IMR-90 (cell line): Measurements from ENCODE around the gene SAPCD1. TPM values are rescaled to one million over a fixed set of nuclear protein-coding genes. Genes with fewer than 3 reads are reported as not detected.

Experiments used
- ATAC-seq: fragments of 200-7000 bp; cut with Tn5 transposase; 2 replicates; pipeline ENCODE4 v1.9.1; 2020; ENCODE audit warnings: low read depth, mild to moderate bottlenecking, moderate library complexity
- BruUV-seq: library from RNA; stranded (reverse); fragments of 400-500 nt; replicated peaks from 2 replicates; lab custom pipeline; 2021; lab: Mats Ljungman, UMichigan
- CTCF ChIA-PET: fragments of 300-600 bp; formaldehyde crosslinking; extraction: SDS; loops from one replicate; lab custom pipeline; 2021; ENCODE audit warnings: antibody characterized with exemption; lab: Yijun Ruan, JAX
- POLR2A ChIA-PET: fragments of 300-600 bp; sonication (Branson Sonifier 250); formaldehyde crosslinking; loops from one replicate; lab custom pipeline; 2022; ENCODE audit warnings: antibody characterized with exemption; ENCODE audit not compliant: unreplicated experiment; lab: Charles Lee
- DNase-seq: peaks from one replicate; pipeline ENCODE4 v3.0.0; 2013
- H2AFZ ChIP-seq: replicated peaks from 2 replicates; pipeline ENCODE3; 2013; ENCODE audit warnings: low read length, mild to moderate bottlenecking; ENCODE audit not compliant: poor library complexity
- H2AK5ac ChIP-seq: 2 replicates; pipeline ENCODE4 v1.6.1; 2013; ENCODE audit warnings: low read depth, low read length, inconsistent platforms
- H2AK9ac ChIP-seq: replicated peaks from 2 replicates; pipeline ENCODE3; 2013; ENCODE audit warnings: mild to moderate bottlenecking, low read depth, low read length, moderate library complexity; ENCODE audit not compliant: poor library complexity
- H2BK120ac ChIP-seq: 2 replicates; pipeline ENCODE4 v1.6.1; 2013; ENCODE audit warnings: low read depth, low read length, inconsistent platforms
- H2BK15ac ChIP-seq: 3 replicates; pipeline ENCODE4 v1.6.1; 2013; ENCODE audit warnings: low read depth, low read length, inconsistent platforms
- H2BK20ac ChIP-seq: 2 replicates; pipeline ENCODE4 v1.6.1; 2013; ENCODE audit warnings: low read depth, mild to moderate bottlenecking, inconsistent platforms, low read length, moderate library complexity
- H2BK5ac ChIP-seq: 2 replicates; pipeline ENCODE4 v1.6.1; 2013; ENCODE audit warnings: mild to moderate bottlenecking, low read depth, low read length, inconsistent platforms; ENCODE audit not compliant: poor library complexity, severe bottlenecking
- H3K14ac ChIP-seq: replicated peaks from 2 replicates; pipeline ENCODE4 v1.6.1; 2013; ENCODE audit warnings: low read depth, low read length, inconsistent platforms
- H3K18ac ChIP-seq: 2 replicates; pipeline ENCODE4 v1.6.1; 2013; ENCODE audit warnings: low read depth, low read length, control low read depth
- H3K23ac ChIP-seq: 2 replicates; pipeline ENCODE4 v1.6.1; 2013; ENCODE audit warnings: low read depth, low read length, inconsistent platforms
- H3K27ac ChIP-seq: 2 replicates; pipeline ENCODE4 v1.5.1; 2013; ENCODE audit warnings: mild to moderate bottlenecking, control low read depth, low read length; ENCODE audit not compliant: insufficient read depth
- H3K27me3 ChIP-seq: 2 replicates; pipeline ENCODE4 v1.6.1; 2013; ENCODE audit warnings: low read length; ENCODE audit not compliant: control insufficient read depth, insufficient read depth
- H3K36me3 ChIP-seq: 2 replicates; pipeline ENCODE4 v1.6.1; 2013; ENCODE audit warnings: low read length, mixed read lengths; ENCODE audit not compliant: control insufficient read depth, insufficient read depth
- H3K4ac ChIP-seq: 2 replicates; pipeline ENCODE4 v1.6.1; 2013; ENCODE audit warnings: low read depth, low read length, inconsistent platforms
- H3K4me1 ChIP-seq: 2 replicates; pipeline ENCODE4 v1.6.1; 2013; ENCODE audit warnings: low read length, mixed read lengths; ENCODE audit not compliant: control insufficient read depth, insufficient read depth
- H3K4me2 ChIP-seq: 2 replicates; pipeline ENCODE4 v1.6.1; 2013; ENCODE audit warnings: low read depth, mild to moderate bottlenecking, control low read depth, low read length, moderate library complexity
- H3K4me3 ChIP-seq: 2 replicates; pipeline ENCODE4 v1.5.1; 2013; ENCODE audit warnings: low read depth, mild to moderate bottlenecking, control low read depth, low read length, moderate library complexity; ENCODE audit not compliant: insufficient read depth
- H3K56ac ChIP-seq: 2 replicates; pipeline ENCODE4 v1.6.1; 2013; ENCODE audit warnings: low read length, inconsistent platforms; ENCODE audit not compliant: insufficient read depth; ENCODE audit errors: extremely low read depth
- H3K79me1 ChIP-seq, 2 experiments: 2 replicates each; pipeline ENCODE4 v1.6.1; 2013; ENCODE audit warnings: low read length in 2 of 2, inconsistent platforms in 1 of 2, low read depth in 1 of 2
- H3K9ac ChIP-seq: 2 replicates; pipeline ENCODE4 v1.6.1; 2013; ENCODE audit warnings: low read depth, low read length, control low read depth
- H3K9me1 ChIP-seq: 2 replicates; pipeline ENCODE4 v1.6.1; 2013; ENCODE audit warnings: low read length, inconsistent platforms; ENCODE audit not compliant: insufficient read depth
- H3K9me3 ChIP-seq: 2 replicates; pipeline ENCODE4 v1.6.1; 2013; ENCODE audit warnings: low read length; ENCODE audit not compliant: control insufficient read depth, insufficient read depth
- H4K20me1 ChIP-seq: 2 replicates; pipeline ENCODE4 v1.6.1; 2013; ENCODE audit warnings: low read length, inconsistent platforms; ENCODE audit not compliant: insufficient read depth
- H4K5ac ChIP-seq: 2 replicates; pipeline ENCODE4 v1.6.1; 2013; ENCODE audit warnings: mild to moderate bottlenecking, low read depth, low read length, control low read depth
- H4K8ac ChIP-seq, 2 experiments: 2 replicates each; pipeline ENCODE4 v1.6.1; 2013; ENCODE audit warnings: low read depth in 2 of 2, low read length in 2 of 2, control low read depth in 1 of 2, inconsistent platforms in 1 of 2
- H4K91ac ChIP-seq: 2 replicates; pipeline ENCODE4 v1.6.1; 2013; ENCODE audit warnings: low read depth, low read length, inconsistent platforms; ENCODE audit not compliant: insufficient read depth
- CEBPB ChIP-seq: IDR thresholded peaks from 2 replicates; pipeline ENCODE4 v1.6.1; 2012; ENCODE audit warnings: low read depth, low read length, improper control_type of control experiment
- ELK1 ChIP-seq: fragments of 150-350 bp; IDR thresholded peaks from 2 replicates; pipeline ENCODE4 v1.6.1; 2016; ENCODE audit warnings: low read depth, mild to moderate bottlenecking, low read length, moderate library complexity, borderline replicate concordance
- NFE2L2 ChIP-seq: fragments of 150-350 bp; IDR thresholded peaks from 2 replicates; pipeline ENCODE4 v1.6.1; 2016; ENCODE audit warnings: low read depth, mild to moderate bottlenecking, low read length
- POLR2A ChIP-seq: IDR thresholded peaks from 2 replicates; pipeline ENCODE4 v1.6.1; 2012; ENCODE audit warnings: mild to moderate bottlenecking, low read depth, low read length
- USF2 ChIP-seq: fragments of 150-350 bp; IDR thresholded peaks from 2 replicates; pipeline ENCODE4 v1.6.1; 2017; ENCODE audit warnings: mild to moderate bottlenecking, antibody characterized with exemption, low read length, low read depth
- WGBS, 2 experiments: methylation state at CpG; one replicate each; pipeline versions ENCODE4 v1.1.5 to v1.1.7; 2013; ENCODE audit warnings: missing lambda C conversion rate in 2 of 2; ENCODE audit not compliant: insufficient read length in 1 of 2; ENCODE audit errors: extremely low coverage in 2 of 2; 5-methylcytosine and 5-hydroxymethylcytosine counted together
- dilution Hi-C: fragments of 300-500 bp; cut with HindIII; formaldehyde crosslinking; loops from one replicate; pipeline ENCODE4 v1.14.3; 2018; ENCODE audit warnings: low sequenced_read_pairs; ENCODE audit not compliant: unreplicated experiment
- in situ Hi-C: fragments of 300-500 bp; cut with MboI; formaldehyde crosslinking; loops from 3 replicates; pipeline ENCODE4 v1.14.3; 2019; ENCODE audit warnings: low sequenced_read_pairs, inconsistent platforms, mixed read lengths
- intact Hi-C: fragments of 100-400 bp; cut with micrococcal nuclease; formaldehyde crosslinking; loops from 2 replicates; pipeline ENCODE4 v1.10.0; 2022
- polyA plus RNA-seq, 3 experiments: library from polyadenylated mRNA; depleted of rRNA; stranded (reverse); fragments of >200 nt; gene quantifications; 2 replicates each; pipeline ENCODE4 v1.2.3, GENCODE V29; 2012; ENCODE audit warnings: low replicate concordance in 1 of 3
- total RNA-seq: library from RNA; depleted of rRNA; stranded (reverse); fragments of >200 nt; gene quantifications from 2 replicates; pipeline ENCODE4 v1.2.3, GENCODE V29; 2012

The SAPCD1 gene
- total and polyA plus RNA-seq, 2 of the 4 experiments (the other 2 are of a cell fraction) = 2.3 TPM; not detected in 1

- no peak overlapping the region for H3K14ac ChIP-seq
- H2BK5ac ChIP-seq = no peak overlapping the region
- no peak overlapping the region for H2AK5ac ChIP-seq
- DNase-seq (no peak), ATAC-seq (no peak)
- intact Hi-C loops (no loop called here), in situ Hi-C loops (no loop called here), dilution Hi-C loops (no loop called here)
- H4K20me1 ChIP-seq = no peaks in the 10 kb centered on the region
- H3K9me1 ChIP-seq = peaks cover 12% of the 10 kb centered on the region
- no peak overlapping the region for H2AFZ ChIP-seq
- H4K91ac ChIP-seq = no peak overlapping the region
- H3K36me3 ChIP-seq = peaks cover 7% of the 10 kb centered on the region; the same call in 1 of the 2 replicates
- no peak overlapping the region for H2BK15ac ChIP-seq
- TF ChIP-seq CEBPB (no peak), USF2 (no peak), POLR2A (no peak), ELK1 (no peak), NFE2L2 (no peak)
- H3K18ac ChIP-seq = no peak overlapping the region
- H4K8ac ChIP-seq = no peak overlapping the region
- H2BK120ac ChIP-seq = no peak overlapping the region
- no peak overlapping the region for H3K4me2 ChIP-seq
- H4K5ac ChIP-seq = no peak overlapping the region
- H3K23ac ChIP-seq = no peak overlapping the region
- no peak overlapping the region for H2BK20ac ChIP-seq
- H3K4ac ChIP-seq = no peak overlapping the region
- H3K27ac ChIP-seq = no peak overlapping the region
- H3K56ac ChIP-seq = no peak overlapping the region
- WGBS, 2 experiments = 100% methylated on average over 1 of the region's 5 CpGs; no CpG with 5 or more reads in 1 of the 2 experiments
- no peak overlapping the region for H3K4me3 ChIP-seq
- no TSS peak for BruUV-seq
- H3K9me3 ChIP-seq = no peaks in the 10 kb centered on the region
- CTCF ChIA-PET = no interaction called here
- POLR2A ChIA-PET = no interaction called here
- no peaks in the 10 kb centered on the region for H3K79me1 ChIP-seq
- no peak overlapping the region for H3K9ac ChIP-seq
- H3K27me3 ChIP-seq = no peaks in the 10 kb centered on the region
- no peak overlapping the region for H2AK9ac ChIP-seq
- H3K4me1 ChIP-seq = peaks cover 4% of the 10 kb centered on the region
These were observed 1.7 kb upstream of the SAPCD1 start for GRCh38 chr6:31760790-31761189.
